Measurements from ENCODE around the gene TTC9C. TPM values are rescaled to one million over a fixed set of nuclear protein-coding genes. Genes with fewer than 3 reads are reported as not detected.

The TTC9C gene
- total RNA-seq (2016; rRNA removed; fragmentation: Illumina TruSeq; extraction: Trizol) (36.4 and 42.5 TPM in 2 replicates), polyA plus RNA-seq (2011; rRNA removed) (28.0 and 29.1 TPM in 2 replicates), polyA minus RNA-seq (2011; rRNA and poly(A)+ RNA removed; ENCODE audit: low replicate concordance) (17.4 and 47.6 TPM in 2 replicates), Bru-seq, nascent RNA (percentile 64 among the genes with signal in this experiment), BruChase-seq, experiment 1, labeled RNA remaining after a 6-hour chase (percentile 74 among the genes with signal in this experiment), BruChase-seq, experiment 2, labeled RNA remaining after a 2-hour chase (percentile 75 among the genes with signal in this experiment)
- 24.6 and 27.3 TPM in 2 replicates for total RNA-seq (2016; cell fraction: cytosol; rRNA removed; fragmentation: Illumina TruSeq; extraction: Trizol; ENCODE audit: low read depth)
- total RNA-seq (2016; cell fraction: insoluble cytoplasmic fraction; rRNA removed; fragmentation: Illumina TruSeq; extraction: Trizol): 34.2 and 43.0 TPM in 2 replicates
- 29.0 and 29.6 TPM in 2 replicates for total RNA-seq (2016; cell fraction: membrane; rRNA removed; fragmentation: Illumina TruSeq; extraction: Trizol)
- 18.6 and 23.5 TPM in 2 replicates for total RNA-seq (2016; cell fraction: nucleus; rRNA removed; fragmentation: Illumina TruSeq; extraction: Trizol)
- 22.8 and 26.1 TPM in 2 replicates for polyA plus RNA-seq (2011; cell fraction: cytosol; rRNA removed)
- polyA plus RNA-seq (2011; cell fraction: nucleus; rRNA removed): 14.1 and 20.3 TPM in 2 replicates
- 23.9 and 33.1 TPM in 2 replicates for polyA plus RNA-seq (2012)
- 13.1 and 13.2 TPM in 2 replicates for polyA plus RNA-seq (2016; cell fraction: cytosol; fragmentation: Illumina TruSeq; extraction: Trizol; ENCODE audit: low read depth)
- polyA plus RNA-seq (2016; cell fraction: insoluble cytoplasmic fraction; fragmentation: Illumina TruSeq; extraction: Trizol; ENCODE audit: low read depth): 48.5 and 50.3 TPM in 2 replicates
- polyA plus RNA-seq (2016; cell fraction: membrane; fragmentation: Illumina TruSeq; extraction: Trizol; ENCODE audit: low read depth): 18.0 and 18.5 TPM in 2 replicates
- 41.9 and 45.0 TPM in 2 replicates for polyA plus RNA-seq (2016; cell fraction: nucleus; fragmentation: Illumina TruSeq; extraction: Trizol; ENCODE audit: insufficient read depth, low read depth)
- 13.7 and 15.7 TPM in 2 replicates for polyA minus RNA-seq (2011; cell fraction: cytosol; rRNA and poly(A)+ RNA removed)
- polyA minus RNA-seq (2011; cell fraction: nucleus; rRNA and poly(A)+ RNA removed): 12.1 and 14.8 TPM in 2 replicates
- long read RNA-seq, experiment 1, transcript TTC9C-202 (3 exons, 1,080 nt): major isoform, 8 of 17 reads
- long read RNA-seq, experiment 1, partial matches to known transcripts: 0 of 17 reads
- long read RNA-seq, experiment 1, other reads (novel, unspliced or antisense): 6 of 17 reads
- long read RNA-seq, experiment 2, transcript TTC9C-202 (3 exons, 1,080 nt): major isoform, 9 of 28 reads
- long read RNA-seq, experiment 2, transcript TTC9C-206 (1 exons, 346 nt): minor isoform, 8 of 28 reads
- long read RNA-seq, experiment 2, partial matches to known transcripts: 1 of 28 reads
- long read RNA-seq, experiment 2, other reads (novel, unspliced or antisense): 7 of 28 reads

- ATAC-seq (peak; percentile 74), FAIRE-seq (no peak), DNase-seq (ENCODE audit: low spot score) (peak; percentile 80)
- Histone ChIP-seq H3K9me3 (ENCODE audit: low read length) (no peaks in the 10 kb centered on the region), H3K4me2 (ENCODE audit: low read depth, low read length) (peak within 1 kb of the TSS; percentile 91), H3K79me2 (ENCODE audit: insufficient read depth, low read length) (peaks cover 58% of the 10 kb centered on the region), H3K27ac (ENCODE audit: extremely low read length, insufficient read depth, low read length) (peak within 1 kb of the TSS; percentile 99), H3K4me3 (replicated peaks in 1 of 3; ENCODE audit: insufficient read depth in 1 of 3, low read depth in 2 of 3, low read length in 3 of 3) (peak within 1 kb of the TSS; percentile 91 to 100 (median 94)), H2AFZ (ENCODE audit: low read length) (peak within 1 kb of the TSS; percentile 76), H3K9ac (ENCODE audit: insufficient read depth, low read depth, low read length) (peak within 1 kb of the TSS; percentile 95), H3K36me3 (replicated peaks in 1 of 2; ENCODE audit: control insufficient read depth in 1 of 2, insufficient read depth in 2 of 2, low read length in 2 of 2) (peaks cover 1 to 18% of the 10 kb centered on the region in 2 experiments; a peak in 4 of 5 replicates), H3K4me1 (ENCODE audit: insufficient read depth, low read length) (peaks cover 34% of the 10 kb centered on the region), H3K27me3 (ENCODE audit: control insufficient read depth in 1 of 2, insufficient read depth in 2 of 2, low read length in 2 of 2) (peaks cover 0 to 3% of the 10 kb centered on the region in 2 experiments; a peak in 1 of 5 replicates), H4K20me1 (ENCODE audit: insufficient read depth, low read length) (peaks cover 30% of the 10 kb centered on the region)
- under 1% methylated on average over 26 of the region's 29 CpGs for WGBS (ENCODE audit: low lambda C conversion rate)
- intact Hi-C loops (cut with micrococcal nuclease; ENCODE audit: unreplicated experiment): loop anchor here (1.0 to 5.0 kb wide), 3 partner anchors 41 to 114 kb away; partner anchors contain the start of gene TMEM179B
- in situ Hi-C loops (cut with HindIII; ENCODE audit: extremely low pct_ligation_motif_present, low pct_unique_long_range_greater_than_20kb): no loop called here
- BruUV-seq (replicated peaks): TSS peak; percentile 81
- CTCF ChIA-PET (ENCODE audit: low intra/inter-chr PET ratio, low total read pairs): interaction anchor here (0.5 kb wide), 1 partner anchor 106 kb away, joined by 4 read pairs; no protein-coding TSS in a partner anchor
- POLR2A ChIA-PET: interaction anchor here (0.9 to 5.7 kb wide), 32 partner anchors 19 to 185 kb away, joined by 3 to 129 read pairs (median 10); partner anchors contain the start of genes AHNAK, B3GAT3, BSCL2 and C11orf98
- TF ChIP-seq DNMT1 (CRISPR knock-in tag; IDR thresholded peaks at IDR 0.05) (0 out of 2 replicates have a peak, but pooled peaks have one; percentile 33), SPEN (CRISPR knock-in tag; IDR thresholded peaks at IDR 0.05; ENCODE audit: low read depth) (peak; percentile 28; the same call in 1 of the 2 replicates), DRAP1 (CRISPR knock-in tag; IDR thresholded peaks at IDR 0.05) (no peak), NFKB2 (CRISPR knock-in tag; IDR thresholded peaks at IDR 0.05; ENCODE audit: borderline replicate concordance) (peak; percentile 50; the same call in 1 of the 2 replicates), MXI1 (IDR thresholded peaks at IDR 0.05; ENCODE audit: borderline replicate concordance, low read depth, low read length) (peak; percentile 14; the same call in 1 of the 3 replicates), ATF3 (CRISPR knock-in tag; IDR thresholded peaks at IDR 0.05) (0 out of 2 replicates have a peak, but pooled peaks have one; percentile 15), MYC (CRISPR knock-in tag; IDR thresholded peaks at IDR 0.05; ENCODE audit: borderline replicate concordance) (peak; percentile 26; the same call in 1 of the 2 replicates), XBP1 (CRISPR knock-in tag; IDR thresholded peaks at IDR 0.05) (0 out of 2 replicates have a peak, but pooled peaks have one; percentile 52), NBN (conservative IDR thresholded peaks at IDR 0.05) (no peak), MED1 (CRISPR knock-in tag; IDR thresholded peaks at IDR 0.05) (0 out of 2 replicates have a peak, but pooled peaks have one; percentile 11), ZNF34 (CRISPR knock-in tag; IDR thresholded peaks at IDR 0.05; ENCODE audit: borderline replicate concordance) (no peak), GATAD1 (CRISPR knock-in tag; IDR thresholded peaks at IDR 0.05) (peak; percentile 80)
Observed at GRCh38 chr11:62728171-62728988, at the start of gene TTC9C. Gene TTC9C (plus strand): TSS chr11:62728486. CDS start chr11:62728849, 363 bp downstream.
